HFFc6 (cell line): ENCODE measurements around the gene UTRN. TPM values are rescaled to one million over a fixed set of nuclear protein-coding genes. Genes with fewer than 3 reads are reported as not detected.
A peak's percentile ranks its signal among the peaks of the same experiment; 100 is the strongest.

Experiments used
- DNase-seq: peaks from one replicate; pipeline ENCODE4 v3.0.0-alpha.2; 2018
- H3K27ac Mint-ChIP-seq: 2 replicates; pipeline ENCODE4 v1.8.0; 2020; ENCODE audit warnings: mild to moderate bottlenecking, mixed read lengths
- H3K27me3 Mint-ChIP-seq: 2 replicates; pipeline ENCODE4 v1.8.0; 2021; ENCODE audit warnings: mild to moderate bottlenecking, moderate library complexity, mixed read lengths; ENCODE audit not compliant: insufficient read depth
- H3K36me3 Mint-ChIP-seq: 2 replicates; pipeline ENCODE4 v1.8.0; 2021; ENCODE audit warnings: low read depth, mixed read lengths
- H3K4me1 Mint-ChIP-seq: 2 replicates; pipeline ENCODE4 v1.8.0; 2020; ENCODE audit warnings: low read depth, mixed read lengths
- H3K4me3 Mint-ChIP-seq: 2 replicates; pipeline ENCODE4 v1.8.0; 2020; ENCODE audit warnings: mild to moderate bottlenecking, moderate library complexity, mixed read lengths
- H3K9me3 Mint-ChIP-seq: 2 replicates; pipeline ENCODE4 v1.8.0; 2020; ENCODE audit warnings: mild to moderate bottlenecking, mixed read lengths
- total RNA-seq, 6 experiments: library from RNA; stranded (reverse); fragmentation: NEBNext Ultra II Directional; extraction: Animal tissue kit (Norgen Biotek cat#: 25700); gene quantifications; 2 replicates in 1 of 6; 3 replicates in 5 of 6; pipeline ENCODE4 v1.2.3, GENCODE V29; 2021
- TF ChIP-seq, protein P1 (sequence below): fragments of 200-600 bp; sonication (generic); IDR thresholded peaks from 2 replicates; pipeline ENCODE4 v1.5.0; 2021; ENCODE audit warnings: antibody characterized with exemption, mild to moderate bottlenecking

The UTRN gene
- total RNA-seq, 6 experiments from 2014 or later: 99.6 to 116 (median 109) TPM

- no peaks in the 10 kb centered on the region; the same call in 1 of the 2 replicates for H3K27me3 Mint-ChIP-seq
- H3K27ac Mint-ChIP-seq: 0 out of 2 replicates have a peak overlapping the region, but pooled peaks have one; percentile 29
These were observed 7.2 kb downstream of the UTRN start for GRCh38 chr6:144292372-144292771.

DNA sequence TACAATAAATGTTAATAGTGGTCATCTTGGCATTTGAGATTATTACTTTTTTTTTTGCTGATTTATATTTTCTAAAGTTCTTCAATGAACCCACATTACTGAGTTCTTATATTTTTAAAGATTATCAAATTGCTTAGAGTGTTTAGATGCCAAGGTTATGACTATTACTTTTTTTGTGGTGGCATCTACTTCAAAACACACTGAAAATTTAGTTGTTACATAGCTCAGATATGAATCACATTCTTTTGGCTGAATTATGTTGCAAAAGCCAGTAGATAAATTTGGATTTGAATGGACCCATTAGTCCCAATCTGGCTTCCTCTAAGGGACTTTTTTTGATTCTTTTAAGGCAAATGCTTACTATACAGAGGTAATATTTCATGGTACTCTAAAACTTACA, 8.9 kb downstream of the UTRN start:
- no peaks in the 10 kb centered on the region; the same call in 1 of the 2 replicates for H3K27me3 Mint-ChIP-seq
- H3K4me1 Mint-ChIP-seq: peaks cover 86% of the 10 kb centered on the region
- H3K9me3 Mint-ChIP-seq: peaks cover 9% of the 10 kb centered on the region; the same call in 1 of the 2 replicates
- peak overlapping the region; percentile 80 for H3K27ac Mint-ChIP-seq
- peak overlapping the region; percentile 49 for H3K4me3 Mint-ChIP-seq
- DNase-seq: peak; percentile 83
- TF ChIP-seq, protein P1, sequence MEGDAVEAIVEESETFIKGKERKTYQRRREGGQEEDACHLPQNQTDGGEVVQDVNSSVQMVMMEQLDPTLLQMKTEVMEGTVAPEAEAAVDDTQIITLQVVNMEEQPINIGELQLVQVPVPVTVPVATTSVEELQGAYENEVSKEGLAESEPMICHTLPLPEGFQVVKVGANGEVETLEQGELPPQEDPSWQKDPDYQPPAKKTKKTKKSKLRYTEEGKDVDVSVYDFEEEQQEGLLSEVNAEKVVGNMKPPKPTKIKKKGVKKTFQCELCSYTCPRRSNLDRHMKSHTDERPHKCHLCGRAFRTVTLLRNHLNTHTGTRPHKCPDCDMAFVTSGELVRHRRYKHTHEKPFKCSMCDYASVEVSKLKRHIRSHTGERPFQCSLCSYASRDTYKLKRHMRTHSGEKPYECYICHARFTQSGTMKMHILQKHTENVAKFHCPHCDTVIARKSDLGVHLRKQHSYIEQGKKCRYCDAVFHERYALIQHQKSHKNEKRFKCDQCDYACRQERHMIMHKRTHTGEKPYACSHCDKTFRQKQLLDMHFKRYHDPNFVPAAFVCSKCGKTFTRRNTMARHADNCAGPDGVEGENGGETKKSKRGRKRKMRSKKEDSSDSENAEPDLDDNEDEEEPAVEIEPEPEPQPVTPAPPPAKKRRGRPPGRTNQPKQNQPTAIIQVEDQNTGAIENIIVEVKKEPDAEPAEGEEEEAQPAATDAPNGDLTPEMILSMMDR: no peak
- peaks cover 70% of the 10 kb centered on the region for H3K36me3 Mint-ChIP-seq

More at GRCh38 chr6:144292372-144292771, 7.2 kb downstream of the UTRN start:
- TF ChIP-seq, protein P1: no peak
- Mint-ChIP-seq H3K36me3 (peaks cover 66% of the 10 kb centered on the region), H3K9me3 (peaks cover 5% of the 10 kb centered on the region; the same call in 1 of the 2 replicates), H3K4me1 (peaks cover 87% of the 10 kb centered on the region), H3K4me3 (no peak overlapping the region)
- no peak for DNase-seq

- Mint-ChIP-seq H3K27ac (peak overlapping the region; percentile 36; the same call in 1 of the 2 replicates), H3K36me3 (peaks cover 66% of the 10 kb centered on the region), H3K4me3 (no peak overlapping the region), H3K27me3 (no peaks in the 10 kb centered on the region; the same call in 1 of the 2 replicates), H3K4me1 (peaks cover 81% of the 10 kb centered on the region), H3K9me3 (peaks cover 9% of the 10 kb centered on the region; the same call in 1 of the 2 replicates)
- TF ChIP-seq, protein P1: no peak
- DNase-seq: no peak
These were observed 10.1 kb downstream of the UTRN start for GRCh38 chr6:144295211-144295610.

- Mint-ChIP-seq H3K4me1 (peaks cover 74% of the 10 kb centered on the region), H3K27ac (peak overlapping the region; percentile 85), H3K9me3 (peaks cover 9% of the 10 kb centered on the region; the same call in 1 of the 2 replicates), H3K36me3 (peaks cover 60% of the 10 kb centered on the region), H3K27me3 (no peaks in the 10 kb centered on the region), H3K4me3 (no peak overlapping the region)
- TF ChIP-seq, protein P1: no peak
- no peak for DNase-seq
These were observed 11.0 kb downstream of the UTRN start for GRCh38 chr6:144295981-144296767.

- H3K36me3 Mint-ChIP-seq: peaks cover 56% of the 10 kb centered on the region
- no peaks in the 10 kb centered on the region for H3K27me3 Mint-ChIP-seq
- peak overlapping the region; percentile 85 for H3K27ac Mint-ChIP-seq
- peaks cover 71% of the 10 kb centered on the region for H3K4me1 Mint-ChIP-seq
- no peak overlapping the region for H3K4me3 Mint-ChIP-seq
- DNase-seq: no peak
- TF ChIP-seq, protein P1: no peak
- H3K9me3 Mint-ChIP-seq: peaks cover 9% of the 10 kb centered on the region; the same call in 1 of the 2 replicates
These were observed 11.8 kb downstream of the UTRN start for GRCh38 chr6:144296973-144297372.
